Thoracic aorta (tissue), 2 donors: Measurements from ENCODE around the gene CNKSR3. TPM values are rescaled to one million over a fixed set of nuclear protein-coding genes. Genes with fewer than 3 reads are reported as not detected.

Source experiments
- ATAC-seq: fragments of 150-250 bp; one replicate; pipeline ENCODE4 v1.8.0; 2017; ENCODE audit warnings: low read depth; ENCODE audit not compliant: insufficient number of reproducible peaks, low FRiP score
- DNase-seq: peaks from one replicate; pipeline ENCODE4 v3.0.0-alpha.2; 2020; ENCODE audit warnings: low spot score
- H3K27ac ChIP-seq, 2 donors: fragments of 200-600 bp; sonication (generic); 1 replicate in 1 of 2; 2 replicates in 1 of 2; pipeline ENCODE4 v1.5.1; 2016; ENCODE audit warnings: mild to moderate bottlenecking in 2 of 2, moderate library complexity in 2 of 2
- H3K27me3 ChIP-seq: fragments of 200-600 bp; sonication (generic); replicated peaks from 2 replicates; pipeline ENCODE4 v1.6.0; 2016; ENCODE audit warnings: mild to moderate bottlenecking; ENCODE audit not compliant: insufficient read depth
- H3K36me3 ChIP-seq: fragments of 200-600 bp; sonication (generic); one replicate; pipeline ENCODE4 v1.5.1; 2016
- H3K4me1 ChIP-seq, 2 donors: fragments of 200-600 bp; sonication (generic); 1 replicate in 1 of 2; 2 replicates in 1 of 2; pipeline versions ENCODE4 v1.5.1 to v1.6.0; 2016; ENCODE audit warnings: low read depth in 2 of 2, mild to moderate bottlenecking in 1 of 2; ENCODE audit not compliant: control insufficient read depth in 1 of 2
- H3K4me3 ChIP-seq: fragments of 200-600 bp; sonication (generic); 2 replicates; pipeline ENCODE4 v1.5.1; 2016; ENCODE audit warnings: mild to moderate bottlenecking
- H3K9me3 ChIP-seq: fragments of 200-600 bp; sonication (generic); 2 replicates; pipeline ENCODE4 v1.5.1; 2016
- CTCF ChIP-seq: fragments of 200-600 bp; sonication (generic); IDR thresholded peaks from one replicate; pipeline ENCODE4 v1.5.1; 2019; ENCODE audit warnings: antibody characterized with exemption
- total RNA-seq, 2 donors: library from RNA; depleted of rRNA; stranded (reverse); fragments of >200 nt; gene quantifications; one replicate each; pipeline versions ENCODE4 v1.1.0 to v1.2.3, GENCODE V29; 2016

The CNKSR3 gene
- total RNA-seq, 2 donors from 2014 or later, result 20.2 to 22.9 TPM

GRCh38 chr6:154386848-154387717 lies 123.4 kb downstream of the CNKSR3 start:
- no peak for DNase-seq
- no peak for ATAC-seq

GRCh38 chr6:154384191-154384590 lies 126.3 kb downstream of the CNKSR3 start:
- Histone ChIP-seq H3K36me3 (no peaks in the 10 kb centered on the region), H3K9me3 (no peaks in the 10 kb centered on the region), H3K27ac (no peak overlapping the region), H3K4me1 (peaks cover 4 to 12% of the 10 kb centered on the region in 2 donors), H3K4me3 (no peak overlapping the region), H3K27me3 (no peaks in the 10 kb centered on the region)
- no peak for TF ChIP-seq CTCF
- ATAC-seq, result no peak
- DNase-seq, result no peak

More at GRCh38 chr6:154386848-154387717, 123.4 kb downstream of the CNKSR3 start:
- Histone ChIP-seq H3K36me3 (no peaks in the 10 kb centered on the region), H3K27me3 (no peaks in the 10 kb centered on the region), H3K27ac (no peak overlapping the region), H3K4me1 (peaks cover 4 to 12% of the 10 kb centered on the region in 2 donors), H3K9me3 (no peaks in the 10 kb centered on the region), H3K4me3 (no peak overlapping the region)
- no peak for TF ChIP-seq CTCF

GRCh38 chr6:154383273-154383672 lies 127.2 kb downstream of the CNKSR3 start:
- no peaks in the 10 kb centered on the region for H3K36me3 ChIP-seq
- no peak overlapping the region for H3K4me3 ChIP-seq
- ATAC-seq (no peak), DNase-seq (no peak)
- H3K9me3 ChIP-seq, result no peaks in the 10 kb centered on the region
- no peaks in the 10 kb centered on the region for H3K27me3 ChIP-seq
- H3K4me1 ChIP-seq, result peaks cover 4 to 12% of the 10 kb centered on the region in 2 donors
- no peak overlapping the region for H3K27ac ChIP-seq
- no peak for TF ChIP-seq CTCF

GRCh38 chr6:154382740-154383139 lies 127.7 kb downstream of the CNKSR3 start:
- Histone ChIP-seq H3K9me3 (no peaks in the 10 kb centered on the region), H3K4me1 (peaks cover 4 to 12% of the 10 kb centered on the region in 2 donors), H3K36me3 (no peaks in the 10 kb centered on the region), H3K4me3 (no peak overlapping the region), H3K27me3 (no peaks in the 10 kb centered on the region), H3K27ac (no peak overlapping the region)
- no peak for DNase-seq
- TF ChIP-seq CTCF, result no peak
- no peak for ATAC-seq

GRCh38 chr6:154381548-154381947 lies 128.9 kb downstream of the CNKSR3 start:
- DNase-seq, result no peak
- no peak for TF ChIP-seq CTCF
- H3K4me1 ChIP-seq, result peaks cover 0 to 7% of the 10 kb centered on the region in 2 donors
- no peak for ATAC-seq
- no peak overlapping the region for H3K4me3 ChIP-seq
- no peaks in the 10 kb centered on the region for H3K9me3 ChIP-seq
- H3K27ac ChIP-seq, result no peak overlapping the region
- no peaks in the 10 kb centered on the region for H3K27me3 ChIP-seq
- H3K36me3 ChIP-seq, result no peaks in the 10 kb centered on the region
